Epidermal melanocyte (primary cell): ENCODE results near the gene EIF4E2.

Experiments used
- DNase-seq: peaks from one replicate; pipeline ENCODE4 v3.0.0; 2011; ENCODE audit warnings: low spot score; ENCODE audit not compliant: insufficient read length

Gene EIF4E2

GRCh38 chr2:232537079-232537478 is 13.4 kb upstream of the EIF4E2 start:
- DNase-seq, result no peak

- DNase-seq, result no peak
Observed at GRCh38 chr2:232537499-232537898, 13.0 kb upstream of the EIF4E2 start.

DNA sequence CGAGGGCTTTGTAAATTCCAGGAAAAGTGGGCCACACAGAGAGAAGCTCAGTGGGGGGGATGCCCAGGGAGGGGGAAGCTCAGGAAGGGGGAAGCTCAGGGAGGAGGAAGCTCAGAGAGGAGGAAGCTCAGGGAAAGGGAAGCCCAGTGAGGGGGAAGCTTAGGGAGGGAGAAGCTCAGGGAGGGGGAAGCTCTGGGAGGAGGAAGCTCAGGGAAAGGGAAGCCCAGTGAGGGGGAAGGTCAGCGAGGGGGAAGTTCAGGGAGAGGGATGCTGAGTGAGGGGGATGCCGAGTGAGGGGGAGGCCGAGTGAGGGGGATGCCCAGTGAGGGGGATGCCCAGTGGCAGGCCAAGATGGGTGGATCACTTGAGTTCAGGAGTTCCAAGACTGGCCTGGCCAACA is 11.8 kb upstream of the EIF4E2 start:
- DNase-seq, result no peak

GRCh38 chr2:232539298-232540231 is 10.9 kb upstream of the EIF4E2 start, which contains the start of gene CHRNG:
Gene CHRNG, plus strand, starts transcription at chr2:232539692. Its CDS starts 56 bp downstream, at chr2:232539748.
- no peak for DNase-seq

GRCh38 chr2:232540441-232541041 is 9.9 kb upstream of the EIF4E2 start:
- DNase-seq, result no peak

GRCh38 chr2:232541195-232541960 is 9.1 kb upstream of the EIF4E2 start:
- DNase-seq, result no peak

DNA sequence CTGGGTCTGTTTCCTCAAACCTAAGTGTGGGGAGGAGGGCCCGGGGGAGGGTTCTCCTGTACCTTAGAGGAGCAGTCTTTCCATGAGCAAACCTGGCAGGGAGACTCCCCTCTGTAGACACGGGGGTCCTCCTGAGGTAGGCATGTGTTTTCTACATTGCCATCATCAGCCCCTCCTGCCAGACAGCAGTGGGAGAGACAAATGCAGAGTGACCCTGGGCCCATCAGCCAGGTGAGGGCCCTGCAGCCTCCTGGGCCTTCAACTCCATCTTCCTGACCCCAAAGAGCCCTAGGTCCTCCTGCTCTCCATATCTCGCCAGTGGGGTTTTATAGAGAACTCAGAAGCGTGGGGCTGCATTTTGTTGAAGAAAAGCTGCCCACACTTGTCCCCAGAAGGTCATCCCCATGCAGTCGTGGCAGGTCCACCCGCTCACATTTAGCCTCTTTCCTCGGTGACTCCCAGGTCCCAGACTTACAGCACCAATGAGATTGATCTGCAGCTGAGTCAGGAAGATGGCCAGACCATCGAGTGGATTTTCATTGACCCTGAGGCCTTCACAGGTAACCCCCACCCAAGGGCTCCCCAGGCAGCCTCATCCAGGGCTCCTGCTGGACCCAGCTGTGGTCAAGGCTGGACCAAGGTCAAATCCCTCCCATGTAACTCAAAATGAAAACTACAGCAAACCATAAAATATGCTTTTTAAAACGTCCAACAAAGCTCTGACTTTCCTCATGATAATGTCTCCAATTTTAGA is 8.4 kb upstream of the EIF4E2 start:
- DNase-seq, result peak; percentile 0

DNA sequence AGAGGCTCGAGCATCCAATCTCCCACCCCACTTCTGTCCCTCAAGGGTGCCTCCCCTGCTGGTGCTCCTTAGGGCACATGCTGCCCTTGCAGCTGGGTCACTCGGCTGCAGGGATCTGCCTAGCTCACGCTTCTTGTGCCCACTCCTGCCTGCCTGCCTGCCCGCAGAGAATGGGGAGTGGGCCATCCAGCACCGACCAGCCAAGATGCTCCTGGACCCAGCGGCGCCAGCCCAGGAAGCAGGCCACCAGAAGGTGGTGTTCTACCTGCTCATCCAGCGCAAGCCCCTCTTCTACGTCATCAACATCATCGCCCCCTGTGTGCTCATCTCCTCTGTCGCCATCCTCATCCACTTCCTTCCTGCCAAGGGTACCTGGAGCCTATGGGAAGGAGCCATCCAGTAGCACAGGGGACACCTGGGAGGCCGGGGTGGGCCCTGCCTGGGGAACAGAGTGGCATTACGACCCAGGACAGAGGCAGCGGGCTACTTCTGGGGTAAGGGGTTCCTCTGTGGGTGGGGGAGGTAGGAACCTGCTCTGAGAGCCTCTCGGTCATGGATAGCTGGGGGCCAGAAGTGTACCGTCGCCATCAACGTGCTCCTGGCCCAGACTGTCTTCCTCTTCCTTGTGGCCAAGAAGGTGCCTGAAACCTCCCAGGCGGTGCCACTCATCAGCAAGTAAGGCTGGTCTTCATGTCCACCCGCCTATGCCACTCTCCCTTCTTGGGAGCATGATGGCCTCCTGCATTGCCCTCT is 7.6 kb upstream of the EIF4E2 start:
- DNase-seq, result peak; percentile 9

DNA sequence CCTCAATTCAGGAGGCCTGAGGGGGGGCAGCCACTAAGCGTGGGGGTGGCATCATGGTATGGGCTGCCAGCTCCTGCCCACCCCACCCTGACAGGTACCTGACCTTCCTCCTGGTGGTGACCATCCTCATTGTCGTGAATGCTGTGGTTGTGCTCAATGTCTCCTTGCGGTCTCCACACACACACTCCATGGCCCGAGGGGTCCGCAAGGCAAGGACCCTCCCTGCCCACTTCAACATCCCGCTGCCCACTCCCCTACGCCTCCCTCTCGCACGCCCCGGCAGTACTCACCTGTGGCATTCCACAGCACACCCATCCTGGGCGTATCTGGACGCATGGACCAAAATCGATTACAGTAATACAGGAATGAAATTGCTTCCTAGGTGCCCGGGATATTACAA is 7.0 kb upstream of the EIF4E2 start:
- peak; percentile 10 for DNase-seq

- DNase-seq, result peak; percentile 5
Observed at GRCh38 chr2:232543928-232544631, 6.4 kb upstream of the EIF4E2 start.

DNA sequence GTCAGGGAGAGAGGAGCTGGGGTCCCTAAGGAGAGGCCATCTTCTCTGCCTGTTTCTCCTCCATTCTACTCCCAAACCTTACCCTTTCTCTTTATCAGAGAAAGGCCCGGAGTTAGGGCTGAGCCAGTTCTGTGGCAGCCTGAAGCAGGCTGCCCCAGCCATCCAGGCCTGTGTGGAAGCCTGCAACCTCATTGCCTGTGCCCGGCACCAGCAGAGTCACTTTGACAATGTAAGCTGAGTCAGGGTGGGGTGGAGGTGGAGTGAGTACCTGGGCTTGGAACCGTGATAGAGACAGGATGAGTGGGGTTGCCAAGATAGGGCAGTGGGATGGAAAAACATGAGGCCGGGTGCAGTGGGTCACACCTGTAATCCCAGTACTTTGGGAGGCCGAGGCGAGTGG is 5.8 kb upstream of the EIF4E2 start:
- DNase-seq, result peak; percentile 1

DNA sequence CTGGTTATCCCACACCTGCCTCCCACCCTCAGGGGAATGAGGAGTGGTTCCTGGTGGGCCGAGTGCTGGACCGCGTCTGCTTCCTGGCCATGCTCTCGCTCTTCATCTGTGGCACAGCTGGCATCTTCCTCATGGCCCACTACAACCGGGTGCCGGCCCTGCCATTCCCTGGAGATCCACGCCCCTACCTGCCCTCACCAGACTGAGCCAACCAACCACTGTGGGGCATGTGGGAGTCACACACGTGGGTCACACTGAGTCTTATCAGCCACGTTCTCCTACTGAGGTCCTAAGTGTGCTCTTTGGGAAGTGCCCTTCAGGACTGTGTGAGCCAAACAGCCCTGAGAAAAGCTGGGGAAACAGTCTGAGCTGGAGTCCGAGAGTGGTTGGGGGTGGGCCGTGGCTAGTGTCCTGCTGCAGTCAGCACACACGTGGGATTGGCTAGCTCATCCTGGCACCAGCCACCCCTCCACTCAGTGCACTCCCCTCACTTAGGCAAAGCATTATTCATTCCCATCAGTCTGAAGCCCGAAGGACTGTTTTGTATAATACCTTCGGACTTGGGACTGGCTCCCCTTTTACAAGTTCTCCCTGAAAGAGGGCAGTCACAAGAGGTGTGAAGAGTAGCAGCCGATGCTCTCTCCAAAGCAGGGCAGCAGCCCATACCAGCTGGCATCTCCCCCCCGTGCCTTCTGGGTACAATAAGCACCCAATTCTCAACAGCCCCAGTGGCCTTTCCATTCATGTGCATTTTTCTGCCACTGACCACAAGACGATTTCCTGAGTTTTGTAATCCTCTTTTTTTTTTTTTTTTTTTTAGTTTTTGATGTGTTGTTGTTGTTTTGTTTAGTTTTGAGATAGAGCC is 4.7 kb upstream of the EIF4E2 start:
- peak; percentile 11 for DNase-seq

DNA sequence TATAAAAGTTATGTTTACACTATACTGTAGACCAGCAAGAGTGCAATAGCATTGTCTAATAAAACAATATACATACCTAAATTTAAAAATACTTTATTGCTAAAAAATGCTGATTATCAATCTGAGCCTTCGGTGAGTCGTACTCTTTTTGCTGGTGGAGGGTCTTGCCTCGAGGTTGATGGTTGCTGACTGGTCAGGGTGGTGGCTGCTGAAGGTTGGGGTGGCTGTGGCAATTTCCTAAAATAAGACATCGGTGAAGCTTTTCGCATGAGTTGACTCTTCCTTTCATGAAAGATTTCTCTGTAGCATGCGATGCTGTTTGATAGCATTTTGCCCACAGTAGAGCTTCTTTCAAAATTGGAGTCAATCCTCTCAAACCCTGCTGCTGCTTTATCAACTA is 2.5 kb upstream of the EIF4E2 start:
- no peak for DNase-seq

GRCh38 chr2:232549655-232550353 is 685 bp upstream of the EIF4E2 start:
- DNase-seq, result no peak

DNA sequence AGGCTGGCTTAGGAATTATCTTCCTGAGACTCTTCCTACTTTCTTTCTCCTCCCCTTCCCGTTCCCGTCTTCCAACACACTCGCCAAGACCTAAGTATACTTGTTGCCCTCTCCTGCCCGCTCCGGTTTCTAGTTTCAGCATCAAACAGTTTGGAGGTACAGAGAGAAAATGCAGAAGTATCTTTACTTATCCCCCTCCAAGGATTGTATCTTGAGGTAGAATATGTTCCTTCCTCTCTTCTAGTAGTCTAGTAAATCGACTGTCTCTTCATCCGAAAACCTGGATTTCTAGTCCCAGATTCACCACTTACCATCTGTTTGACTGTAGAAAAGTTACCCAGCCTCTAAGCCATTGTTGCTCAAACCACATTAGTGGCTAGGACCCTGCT is 755 bp downstream of the EIF4E2 start:
- DNase-seq, result no peak

- no peak for DNase-seq
Observed at GRCh38 chr2:232551776-232552175, 1.3 kb downstream of the EIF4E2 start.

- DNase-seq, result no peak
Observed at GRCh38 chr2:232556426-232556825, 5.9 kb downstream of the EIF4E2 start.

DNA sequence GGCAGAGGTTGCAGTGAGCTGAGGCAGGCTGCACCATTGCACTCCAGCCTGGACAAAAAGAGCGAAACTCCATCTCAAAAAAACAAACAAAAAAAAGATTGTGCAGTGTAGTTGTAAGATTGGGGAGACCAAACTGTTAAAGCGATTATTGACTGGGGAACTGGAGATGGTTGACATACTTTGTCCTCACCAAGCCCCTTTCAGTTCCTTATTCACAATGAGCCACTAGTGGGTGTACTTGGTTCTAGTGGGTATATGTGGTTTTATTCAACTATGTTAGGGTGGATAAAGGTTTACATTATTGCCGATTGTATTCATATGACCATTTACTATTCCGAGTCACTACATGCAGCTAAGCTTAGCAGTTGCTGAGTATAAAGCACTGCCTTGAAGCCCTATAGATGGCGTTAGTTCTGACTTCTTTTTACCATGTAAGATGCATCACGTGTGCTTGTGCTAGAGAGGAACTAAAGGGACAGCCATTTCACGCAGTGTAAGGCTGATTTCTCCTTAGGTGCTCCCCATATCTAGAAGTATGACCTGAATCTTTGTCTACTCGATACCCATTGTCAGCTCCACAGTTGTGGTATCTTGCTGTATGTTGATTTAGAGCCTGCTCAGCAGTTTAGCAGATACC is 12.1 kb downstream of the EIF4E2 start:
- DNase-seq, result no peak
